Fibroblast of pulmonary artery (primary cell): Measurements from ENCODE around the gene OAS1.
A peak's percentile ranks its signal among the peaks of the same experiment; 100 is the strongest.
"Not testable (repeated sequence)": the region's sequence is repeated elsewhere in the genome, so short reads cannot be mapped to it uniquely, and the experiment has no call there.

Source experiments
- DNase-seq: peaks from one replicate; pipeline ENCODE4 v3.0.0-alpha.2; 2010; ENCODE audit warnings: low read depth
- H3K4me3 ChIP-seq: replicated peaks from 2 replicates; pipeline ENCODE4 v1.5.1; 2011; ENCODE audit warnings: low read depth, mild to moderate bottlenecking, control low read depth, low read length, moderate library complexity
- TF ChIP-seq, protein P1 (sequence below): IDR thresholded peaks from 2 replicates; pipeline ENCODE4 v1.5.1; 2011; ENCODE audit warnings: mild to moderate bottlenecking, control low read depth, low read length, inconsistent platforms; ENCODE audit errors: missing control alignments

The OAS1 gene

DNA sequence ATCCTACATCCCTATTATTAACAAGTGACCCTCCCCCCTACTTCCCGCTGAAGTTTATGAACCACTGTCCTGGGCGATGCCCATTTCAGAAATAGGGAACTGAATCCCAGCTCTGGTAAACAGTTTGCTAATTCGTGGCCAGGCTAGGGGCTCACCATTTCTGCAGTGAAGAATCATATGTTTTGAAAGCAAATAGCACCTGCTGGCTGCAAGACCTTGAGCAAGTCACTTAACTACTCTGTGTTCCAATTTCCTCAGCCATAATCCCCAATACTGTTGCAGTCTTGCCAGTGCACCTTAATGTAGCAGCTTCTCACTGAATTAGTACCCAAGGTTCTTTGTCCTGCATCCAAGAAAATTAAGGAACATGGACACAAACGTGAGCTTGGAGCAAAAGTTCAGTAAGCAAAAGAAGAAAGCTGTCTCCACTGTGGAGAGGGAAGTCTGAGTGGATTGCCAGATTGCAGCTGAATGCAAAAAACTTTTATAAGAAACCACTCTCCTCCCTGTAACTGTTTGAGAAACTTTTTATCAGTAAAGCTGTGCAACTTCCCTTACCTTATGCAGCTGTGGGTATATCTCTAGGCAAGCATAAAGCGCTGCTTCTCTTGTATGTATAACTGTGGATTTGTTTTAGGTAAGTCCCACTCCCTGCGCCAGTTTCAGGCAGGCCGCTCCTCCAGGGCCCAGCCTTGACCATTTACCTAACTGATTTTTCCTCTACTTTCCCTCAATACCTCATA is 824 bp downstream of the OAS1 start:
- DNase-seq, result no peak
- no peak overlapping the region for H3K4me3 ChIP-seq
- TF ChIP-seq, protein P1, sequence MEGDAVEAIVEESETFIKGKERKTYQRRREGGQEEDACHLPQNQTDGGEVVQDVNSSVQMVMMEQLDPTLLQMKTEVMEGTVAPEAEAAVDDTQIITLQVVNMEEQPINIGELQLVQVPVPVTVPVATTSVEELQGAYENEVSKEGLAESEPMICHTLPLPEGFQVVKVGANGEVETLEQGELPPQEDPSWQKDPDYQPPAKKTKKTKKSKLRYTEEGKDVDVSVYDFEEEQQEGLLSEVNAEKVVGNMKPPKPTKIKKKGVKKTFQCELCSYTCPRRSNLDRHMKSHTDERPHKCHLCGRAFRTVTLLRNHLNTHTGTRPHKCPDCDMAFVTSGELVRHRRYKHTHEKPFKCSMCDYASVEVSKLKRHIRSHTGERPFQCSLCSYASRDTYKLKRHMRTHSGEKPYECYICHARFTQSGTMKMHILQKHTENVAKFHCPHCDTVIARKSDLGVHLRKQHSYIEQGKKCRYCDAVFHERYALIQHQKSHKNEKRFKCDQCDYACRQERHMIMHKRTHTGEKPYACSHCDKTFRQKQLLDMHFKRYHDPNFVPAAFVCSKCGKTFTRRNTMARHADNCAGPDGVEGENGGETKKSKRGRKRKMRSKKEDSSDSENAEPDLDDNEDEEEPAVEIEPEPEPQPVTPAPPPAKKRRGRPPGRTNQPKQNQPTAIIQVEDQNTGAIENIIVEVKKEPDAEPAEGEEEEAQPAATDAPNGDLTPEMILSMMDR, result no peak

DNA sequence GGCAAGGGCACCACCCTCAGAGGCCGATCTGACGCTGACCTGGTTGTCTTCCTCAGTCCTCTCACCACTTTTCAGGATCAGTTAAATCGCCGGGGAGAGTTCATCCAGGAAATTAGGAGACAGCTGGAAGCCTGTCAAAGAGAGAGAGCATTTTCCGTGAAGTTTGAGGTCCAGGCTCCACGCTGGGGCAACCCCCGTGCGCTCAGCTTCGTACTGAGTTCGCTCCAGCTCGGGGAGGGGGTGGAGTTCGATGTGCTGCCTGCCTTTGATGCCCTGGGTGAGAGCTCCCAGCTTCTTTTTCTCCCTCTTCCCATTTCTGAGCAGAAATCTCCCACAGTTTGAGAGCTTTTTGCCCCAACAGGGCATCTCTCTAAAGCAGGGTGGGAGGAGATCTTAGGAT is 1.8 kb downstream of the OAS1 start:
- no peak for DNase-seq
- no peak overlapping the region for H3K4me3 ChIP-seq

DNA sequence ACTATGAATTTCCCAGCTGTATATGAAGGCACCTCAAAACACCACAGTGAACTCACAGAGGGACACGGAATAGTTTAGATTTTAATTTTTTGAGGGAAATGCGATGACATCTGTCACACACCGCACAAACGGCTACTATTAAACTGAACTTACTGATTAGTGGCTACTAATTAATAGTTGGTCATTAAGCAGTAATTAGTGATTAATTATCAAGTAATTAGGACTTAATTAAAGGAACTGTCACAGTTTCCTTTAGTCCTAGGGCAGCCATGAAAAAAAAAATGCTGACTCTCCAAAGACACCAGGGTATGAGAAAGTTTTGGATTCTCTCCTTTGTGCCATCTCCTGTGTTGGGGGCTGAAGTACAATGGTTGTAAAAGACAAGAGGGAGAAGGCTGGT is 2.9 kb downstream of the OAS1 start:
- TF ChIP-seq, protein P1, result no peak
- no peak for DNase-seq
- H3K4me3 ChIP-seq, result no peak overlapping the region

More for the DNA sequence above, 1.8 kb downstream of the OAS1 start:
- TF ChIP-seq, protein P1, result no peak

DNA sequence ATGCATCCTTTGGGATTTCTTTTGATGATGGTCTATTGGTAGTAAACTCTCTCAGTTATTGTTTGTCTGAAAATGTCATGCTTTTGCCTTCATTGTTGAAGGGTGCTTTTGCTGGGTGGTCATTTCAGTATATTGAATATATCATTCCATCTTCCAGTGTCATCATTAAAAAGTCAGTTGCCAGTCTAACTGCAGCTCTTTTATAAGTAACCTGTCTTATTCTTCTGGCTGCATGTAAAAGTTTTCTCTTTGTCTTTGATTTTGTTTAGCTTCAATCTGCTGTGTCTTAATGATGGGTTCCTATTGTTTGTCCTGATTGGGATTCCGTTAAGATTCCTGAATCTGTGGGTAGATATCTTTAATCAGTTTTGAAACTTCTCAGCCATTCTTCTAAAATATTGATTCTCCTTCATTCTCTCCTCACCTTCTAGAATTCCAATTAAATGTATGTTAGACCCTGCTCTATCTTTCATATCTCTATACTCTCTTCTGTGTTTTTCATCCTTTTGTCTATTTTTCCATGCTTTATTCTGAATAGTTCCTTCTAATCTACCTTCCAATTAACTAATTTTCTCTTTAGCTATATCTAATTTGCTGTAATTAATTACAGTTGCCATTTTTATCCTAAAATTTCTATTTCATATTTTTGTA is 6.4 kb downstream of the OAS1 start:
- TF ChIP-seq, protein P1, result no peak
- DNase-seq, result no peak
- no peak overlapping the region for H3K4me3 ChIP-seq

DNA sequence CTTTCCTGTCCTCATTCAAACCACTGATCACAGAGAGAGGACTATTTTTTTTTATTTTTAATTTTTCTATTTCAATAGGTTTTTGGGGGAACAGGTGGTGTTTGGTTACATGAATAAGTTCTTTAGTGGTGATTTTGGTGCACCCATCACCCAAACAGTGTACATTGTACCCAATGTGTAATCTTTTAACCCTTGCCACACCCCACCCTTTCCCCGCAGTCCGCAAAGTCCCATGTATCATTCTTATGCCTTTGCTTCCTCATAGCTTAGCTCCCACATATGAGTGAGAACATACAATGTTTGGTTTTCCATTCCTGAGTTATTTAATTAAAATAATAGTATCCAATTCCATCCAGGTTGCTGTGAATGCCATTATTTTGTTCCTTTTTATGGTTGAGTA is 7.1 kb downstream of the OAS1 start:
- not testable (repeated sequence) for DNase-seq, H3K4me3 ChIP-seq

DNA sequence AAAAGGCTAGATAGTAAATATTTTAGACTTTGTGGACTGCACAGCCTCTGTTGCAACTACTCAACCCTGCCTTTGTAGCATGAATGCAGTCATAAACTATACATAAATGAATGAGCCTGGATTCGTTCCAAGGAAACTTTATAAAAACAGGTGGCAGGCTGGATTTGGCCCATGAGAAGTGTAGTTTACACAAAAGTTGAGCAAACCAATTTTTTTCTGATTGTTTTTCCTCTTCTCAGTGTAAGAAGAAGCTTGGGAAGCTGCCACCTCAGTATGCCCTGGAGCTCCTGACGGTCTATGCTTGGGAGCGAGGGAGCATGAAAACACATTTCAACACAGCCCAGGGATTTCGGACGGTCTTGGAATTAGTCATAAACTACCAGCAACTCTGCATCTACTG is 9.5 kb downstream of the OAS1 start:
- peak; percentile 20 for DNase-seq

DNA sequence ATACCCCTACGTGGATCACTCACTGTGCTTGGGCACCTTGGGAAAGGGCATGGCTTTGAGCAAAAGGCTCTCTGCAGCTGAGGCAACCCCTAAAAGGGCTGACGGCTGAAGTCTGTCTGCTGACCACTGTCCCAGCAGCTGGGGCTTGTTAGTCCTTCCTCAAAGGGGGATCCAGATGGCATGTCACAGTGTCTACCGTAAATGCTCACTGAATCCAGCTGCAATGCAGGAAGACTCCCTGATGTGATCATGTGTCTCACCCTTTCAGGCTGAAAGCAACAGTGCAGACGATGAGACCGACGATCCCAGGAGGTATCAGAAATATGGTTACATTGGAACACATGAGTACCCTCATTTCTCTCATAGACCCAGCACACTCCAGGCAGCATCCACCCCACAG is 12.4 kb downstream of the OAS1 start:
- TF ChIP-seq, protein P1, result no peak
- no peak for DNase-seq
- no peak overlapping the region for H3K4me3 ChIP-seq

More for the DNA sequence above, 9.5 kb downstream of the OAS1 start:
- TF ChIP-seq, protein P1, result no peak
- no peak overlapping the region for H3K4me3 ChIP-seq
